ENCODE data around the gene RRP1B. TPM values are rescaled to one million over a fixed set of nuclear protein-coding genes. Genes with fewer than 3 reads are reported as not detected.

Gene RRP1B
- total RNA-seq, 4 donors from 2014 or later: 17.4 to 22.0 (median 20.8) TPM

- TF ChIP-seq CTCF (IDR thresholded peaks at IDR 0.05): no peak
- TF ChIP-seq POLR2A (IDR thresholded peaks at IDR 0.05; ENCODE audit: low read depth): no peak
- no peaks in the 10 kb centered on the region for H3K9me3 ChIP-seq
- H3K27me3 ChIP-seq: no peaks in the 10 kb centered on the region
- peaks cover 0 to 21% (median 16%) of the 10 kb centered on the region in 4 donors for H3K36me3 ChIP-seq
- H3K27ac ChIP-seq (replicated peaks in 1 of 4): peak overlapping the region in 1 of 4 donors; percentile 80
- DNase-seq (ENCODE audit: extremely low spot score): no peak
- intact Hi-C loops (cut with DNase I): no loop called here
- peaks cover 26 to 57% (median 48%) of the 10 kb centered on the region in 4 donors for H3K4me1 ChIP-seq
- H3K4me3 ChIP-seq: no peak overlapping the region
- WGBS: 92% methylated on average over 24 of the region's 25 CpGs
Observed at GRCh38 chr21:43736224-43736883, 77.0 kb downstream of the RRP1B start.

- WGBS: 93% methylated on average over 30 of the region's 35 CpGs
- peaks cover 0 to 27% (median 25%) of the 10 kb centered on the region in 4 donors for H3K36me3 ChIP-seq
- no peak overlapping the region for H3K4me3 ChIP-seq
- intact Hi-C loops (cut with DNase I): no loop called here
- TF ChIP-seq POLR2A (IDR thresholded peaks at IDR 0.05; ENCODE audit: low read depth) (no peak), CTCF (IDR thresholded peaks at IDR 0.05) (no peak), POLR2AphosphoS5 (IDR thresholded peaks at IDR 0.05) (no peak), EP300 (IDR thresholded peaks at IDR 0.05) (no peak)
- no peak overlapping the region for H3K27ac ChIP-seq (replicated peaks in 1 of 4)
- no peaks in the 10 kb centered on the region for H3K9me3 ChIP-seq
- peaks cover 22 to 55% (median 39%) of the 10 kb centered on the region in 4 donors for H3K4me1 ChIP-seq
- H3K27me3 ChIP-seq: no peaks in the 10 kb centered on the region
- DNase-seq (ENCODE audit: extremely low spot score): no peak
Observed at GRCh38 chr21:43737158-43737950, 78.0 kb downstream of the RRP1B start.

DNA sequence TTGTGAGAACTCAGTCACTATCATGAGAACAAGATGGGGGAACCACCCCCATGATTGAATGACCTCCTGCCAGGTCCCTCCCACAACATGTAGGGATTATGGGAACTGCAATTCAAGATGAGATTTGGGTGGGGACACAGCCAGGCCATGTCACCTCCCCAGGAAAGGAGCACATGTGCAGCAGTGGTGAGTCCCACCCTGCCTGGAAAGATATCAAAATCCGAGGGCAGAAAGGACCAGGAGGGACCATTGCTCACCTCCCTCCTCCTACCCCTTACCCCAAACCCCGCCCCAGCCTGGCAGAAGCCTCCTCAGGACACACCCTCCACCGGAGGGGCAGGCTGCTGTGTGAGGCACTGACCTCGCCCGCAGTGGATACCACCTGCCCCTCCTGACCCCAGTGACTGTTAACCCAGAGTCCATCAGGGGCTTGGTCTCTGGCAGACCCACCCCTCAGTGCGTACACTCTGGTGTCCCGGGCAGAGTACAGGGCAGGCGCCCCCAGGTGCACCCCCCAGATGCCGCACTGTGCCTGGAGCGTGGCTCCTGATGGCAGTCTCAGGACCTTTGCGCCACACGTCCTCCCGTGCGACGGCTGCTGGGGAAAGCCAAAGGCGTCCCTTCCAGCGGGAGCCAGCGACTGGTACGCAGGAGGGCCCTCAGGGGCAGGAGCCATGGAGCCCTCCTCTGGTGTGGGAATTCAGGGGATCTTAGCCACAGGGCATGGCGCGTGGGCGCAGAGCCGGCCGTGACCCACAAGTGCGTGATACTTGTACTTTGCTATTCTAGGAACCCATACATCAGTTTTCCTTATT, 80.5 kb downstream of the RRP1B start:
- Histone ChIP-seq H3K27me3 (no peaks in the 10 kb centered on the region), H3K9me3 (no peaks in the 10 kb centered on the region), H3K36me3 (peaks cover 5 to 52% (median 42%) of the 10 kb centered on the region in 4 donors), H3K4me3 (no peak overlapping the region), H3K4me1 (peaks cover 5 to 30% (median 14%) of the 10 kb centered on the region in 4 donors), H3K27ac (replicated peaks in 1 of 4) (peak overlapping the region; percentile 40 to 73 (median 65))
- no peak for TF ChIP-seq POLR2A (IDR thresholded peaks at IDR 0.05; ENCODE audit: low read depth)
- no peak for TF ChIP-seq CTCF (IDR thresholded peaks at IDR 0.05)
- no peak for TF ChIP-seq EP300 (IDR thresholded peaks at IDR 0.05)
- TF ChIP-seq POLR2AphosphoS5 (IDR thresholded peaks at IDR 0.05): no peak
- intact Hi-C loops (cut with DNase I): no loop called here
- WGBS: 88% methylated on average over 12 of the region's 25 CpGs
- no peak for DNase-seq (ENCODE audit: extremely low spot score)

DNA sequence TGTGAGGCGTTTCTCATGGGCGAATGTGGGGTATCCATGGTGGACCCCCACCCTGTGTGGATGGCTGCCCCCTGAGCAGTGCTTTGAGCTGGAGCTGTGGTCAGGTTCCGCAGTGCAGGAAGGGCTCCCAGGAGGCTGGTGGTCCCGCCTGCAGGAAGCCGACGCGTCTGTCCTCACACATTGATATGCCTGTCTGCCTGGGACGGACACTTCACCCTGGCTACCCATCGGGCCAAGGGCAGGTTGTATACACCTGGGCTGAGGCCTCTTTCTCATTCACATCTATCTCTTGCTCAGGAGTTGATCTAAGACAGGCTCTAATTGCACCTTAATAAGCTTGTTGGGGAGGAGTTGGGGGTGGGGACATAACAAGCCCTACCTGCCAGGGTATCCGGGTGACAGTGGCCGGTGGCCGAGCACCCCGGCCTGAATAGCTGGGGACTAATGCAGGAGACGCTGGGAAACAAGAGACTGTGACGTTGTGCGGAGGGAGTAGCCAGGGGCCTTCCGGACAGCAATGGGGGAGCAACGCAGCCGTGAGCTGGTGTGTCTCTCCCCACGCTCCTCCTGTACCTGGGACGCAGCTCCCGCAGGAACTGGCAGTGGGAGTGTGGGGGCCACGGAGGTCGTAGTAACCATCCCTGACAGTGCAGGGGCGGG, 81.3 kb downstream of the RRP1B start:
- intact Hi-C loops (cut with DNase I): no loop called here
- peak overlapping the region; percentile 52 to 73 (median 65) for H3K27ac ChIP-seq (replicated peaks in 1 of 4)
- no peaks in the 10 kb centered on the region for H3K27me3 ChIP-seq
- no peak for DNase-seq (ENCODE audit: extremely low spot score)
- H3K4me3 ChIP-seq: peak overlapping the region in 2 of 4 donors; percentile 5 to 30
- H3K4me1 ChIP-seq: peaks cover 0 to 22% (median 6%) of the 10 kb centered on the region in 4 donors
- WGBS: 44% methylated on average over 15 of the region's 25 CpGs
- TF ChIP-seq EP300 (IDR thresholded peaks at IDR 0.05): no peak
- TF ChIP-seq POLR2AphosphoS5 (IDR thresholded peaks at IDR 0.05): no peak
- TF ChIP-seq CTCF (IDR thresholded peaks at IDR 0.05): no peak
- no peak for TF ChIP-seq POLR2A (IDR thresholded peaks at IDR 0.05; ENCODE audit: low read depth)
- no peaks in the 10 kb centered on the region for H3K9me3 ChIP-seq
- H3K36me3 ChIP-seq: peaks cover 5 to 59% (median 47%) of the 10 kb centered on the region in 4 donors
